Measurements from ENCODE around the gene C2CD4A.

GRCh38 chr15:62093809-62094208 lies 27.0 kb downstream of the C2CD4A start:
- TF ChIP-seq POLR2A (IDR thresholded peaks at IDR 0.05; ENCODE audit: low read depth, low read length) (no peak), CTCF (conservative IDR thresholded peaks at IDR 0.05; ENCODE audit: low read depth, low read length) (no peak), MXI1 (IDR thresholded peaks at IDR 0.05; ENCODE audit: borderline replicate concordance, low read depth, low read length) (no peak), RFX5 (IDR thresholded peaks at IDR 0.05; ENCODE audit: low read depth, low read length) (no peak)

All from IMR-90 (cell line).